Activated CD8-positive, alpha-beta memory T cell treated with anti-CD3 and anti-CD28 coated beads, Interleukin-2, amount 10 ng/mL, durations not matched to agents 7 days and 5 days (primary cell): ENCODE data around the gene PLEKHJ1. TPM values are rescaled to one million over a fixed set of nuclear protein-coding genes. Genes with fewer than 3 reads are reported as not detected.

Experiments
- ATAC-seq: fragments of 150-1000 bp; cut with Tn5 transposase; one replicate; pipeline ENCODE4 v1.10.0; 2021; ENCODE audit warnings: moderate library complexity
- CTCF ChIA-PET: fragments of 350-600 bp; sonication (Branson Sonifier 250); formaldehyde crosslinking; loops from one replicate; lab custom pipeline; 2021; ENCODE audit warnings: antibody characterized with exemption; lab: Charles Lee
- DNase-seq: peaks from one replicate; pipeline ENCODE4 v3.0.0-alpha.2; 2020
- H3K27ac Mint-ChIP-seq: one replicate; pipeline ENCODE4 v1.8.0; 2021; ENCODE audit warnings: mild to moderate bottlenecking, mixed read lengths
- H3K27me3 Mint-ChIP-seq: one replicate; pipeline ENCODE4 v1.8.0; 2021; ENCODE audit warnings: mixed read lengths
- H3K36me3 Mint-ChIP-seq: one replicate; pipeline ENCODE4 v1.8.0; 2021; ENCODE audit warnings: mild to moderate bottlenecking, mixed read lengths
- H3K4me1 Mint-ChIP-seq: one replicate; pipeline ENCODE4 v1.8.0; 2021; ENCODE audit warnings: mixed read lengths
- H3K4me3 Mint-ChIP-seq: one replicate; pipeline ENCODE4 v1.8.0; 2021; ENCODE audit warnings: mild to moderate bottlenecking, moderate library complexity, mixed read lengths
- H3K9me3 Mint-ChIP-seq: one replicate; pipeline ENCODE4 v1.8.0; 2022; ENCODE audit warnings: low read depth, mixed read lengths
- total RNA-seq, 2 experiments: library from RNA; stranded (reverse); gene quantifications; one replicate each; pipeline ENCODE4 v1.2.3, GENCODE V29; 2021

Gene PLEKHJ1
- total RNA-seq, 2 experiments from 2014 or later: 78.3 to 80.8 TPM

- DNase-seq: no peak
- no peak for ATAC-seq
- Mint-ChIP-seq H3K27me3 (peaks cover 24% of the 10 kb centered on the region), H3K4me3 (no peak overlapping the region), H3K9me3 (no peaks in the 10 kb centered on the region), H3K4me1 (peaks cover 6% of the 10 kb centered on the region), H3K27ac (no peak overlapping the region), H3K36me3 (peaks cover 2% of the 10 kb centered on the region)
- CTCF ChIA-PET: interaction anchor here (1.0 to 5.5 kb wide), 2 partner anchors 11 kb away, joined by 3 to 39 read pairs; partner anchors contain the start of gene SF3A2
These were observed 14.6 kb upstream of the PLEKHJ1 start for GRCh38 chr19:2250766-2251105.

DNA sequence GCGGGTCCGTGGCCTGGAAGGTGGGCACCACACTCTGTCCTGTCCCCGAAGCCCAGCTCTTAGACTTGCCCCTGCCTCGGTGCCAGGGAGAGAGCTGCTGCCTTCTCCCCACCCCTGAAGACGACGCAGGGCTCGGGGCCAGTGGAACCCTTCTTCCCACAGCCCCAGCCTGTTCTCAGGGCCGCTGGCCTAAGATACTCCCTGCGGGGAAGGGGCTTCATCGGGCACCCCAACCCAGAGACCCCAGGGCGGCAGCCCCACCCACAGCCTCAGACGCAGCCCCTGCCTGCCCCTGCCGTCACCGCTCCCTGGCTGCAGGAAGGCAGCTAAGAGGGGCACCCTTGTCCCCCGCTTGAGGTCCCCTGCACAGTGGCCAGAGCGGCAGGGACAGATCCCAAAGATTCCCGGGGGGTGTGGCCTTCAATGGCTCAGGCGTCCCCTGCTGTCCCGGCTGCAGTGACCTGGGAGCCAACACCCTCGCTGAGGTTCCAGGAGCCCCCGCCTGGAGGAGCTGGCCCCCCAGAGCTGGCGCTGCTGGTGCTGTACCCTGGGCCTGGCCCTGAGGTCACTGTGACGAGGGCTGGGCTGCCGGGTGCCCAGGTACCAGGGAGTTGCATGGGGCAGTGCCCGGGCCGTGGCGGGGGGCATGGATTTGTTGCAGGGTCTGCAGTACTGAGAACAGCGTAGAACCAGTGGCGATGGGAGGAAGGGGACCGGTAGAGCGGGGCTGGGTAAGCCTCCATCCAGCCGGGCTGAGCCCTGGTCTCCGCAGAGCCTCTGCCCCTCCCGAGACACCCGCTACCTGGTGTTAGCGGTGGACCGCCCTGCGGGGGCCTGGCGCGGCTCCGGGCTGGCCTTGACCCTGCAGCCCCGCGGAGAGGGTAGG lies 14.0 kb upstream of the PLEKHJ1 start:
- CTCF ChIA-PET: interaction anchor here (1.0 to 5.5 kb wide), 3 partner anchors 11 to 94 kb away, joined by 3 to 39 read pairs (median 6); partner anchors contain the start of gene SF3A2
- H3K9me3 Mint-ChIP-seq: no peaks in the 10 kb centered on the region
- ATAC-seq: peak; percentile 10

DNA sequence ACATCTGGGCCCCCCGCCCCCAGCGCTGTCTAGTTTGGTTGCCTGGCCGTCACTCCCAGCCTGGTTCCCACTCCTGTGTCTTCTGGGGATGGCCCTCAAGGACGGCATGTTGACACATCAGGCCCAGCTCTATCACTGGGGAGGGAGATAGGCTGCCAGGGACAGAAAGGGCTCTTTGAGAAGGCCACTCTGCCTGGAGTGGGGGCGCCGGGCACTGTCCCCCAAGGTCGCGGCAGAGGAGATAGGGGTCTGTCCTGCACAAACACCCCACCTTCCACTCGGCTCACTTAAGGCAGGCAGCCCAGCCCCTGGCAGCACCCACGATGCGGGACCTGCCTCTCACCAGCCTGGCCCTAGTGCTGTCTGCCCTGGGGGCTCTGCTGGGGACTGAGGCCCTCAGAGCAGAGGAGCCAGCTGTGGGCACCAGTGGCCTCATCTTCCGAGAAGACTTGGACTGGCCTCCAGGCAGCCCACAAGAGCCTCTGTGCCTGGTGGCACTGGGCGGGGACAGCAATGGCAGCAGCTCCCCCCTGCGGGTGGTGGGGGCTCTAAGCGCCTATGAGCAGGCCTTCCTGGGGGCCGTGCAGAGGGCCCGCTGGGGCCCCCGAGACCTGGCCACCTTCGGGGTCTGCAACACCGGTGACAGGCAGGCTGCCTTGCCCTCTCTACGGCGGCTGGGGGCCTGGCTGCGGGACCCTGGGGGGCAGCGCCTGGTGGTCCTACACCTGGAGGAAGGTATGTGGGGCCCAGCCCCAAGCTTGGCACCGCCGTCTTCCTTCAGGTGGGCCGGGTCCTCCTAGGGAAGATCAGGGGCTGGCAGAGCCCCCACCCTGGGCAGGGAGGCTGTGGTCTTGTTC lies 13.1 kb upstream of the PLEKHJ1 start, which contains the start of gene AMH:
AMH (plus strand) TSS at position 314 of the 857 bp plus-strand sequence; CDS start at position 324, 10 bp downstream.
- peaks cover 12% of the 10 kb centered on the region for H3K36me3 Mint-ChIP-seq
- H3K9me3 Mint-ChIP-seq: no peaks in the 10 kb centered on the region
- CTCF ChIA-PET: interaction anchor here (1.2 to 5.5 kb wide), 4 partner anchors 10 to 93 kb away, joined by 4 to 39 read pairs (median 5); partner anchors contain the start of gene SF3A2
- no peak within 1 kb of the TSS for H3K27ac Mint-ChIP-seq
- DNase-seq (no peak), ATAC-seq (no peak)
- H3K4me3 Mint-ChIP-seq: no peak within 1 kb of the TSS
- peaks cover 23% of the 10 kb centered on the region for H3K27me3 Mint-ChIP-seq
- peaks cover 6% of the 10 kb centered on the region for H3K4me1 Mint-ChIP-seq

More for the DNA sequence above, 14.0 kb upstream of the PLEKHJ1 start:
- H3K27me3 Mint-ChIP-seq: peaks cover 24% of the 10 kb centered on the region
- DNase-seq: no peak
- peaks cover 6% of the 10 kb centered on the region for H3K4me1 Mint-ChIP-seq
- H3K4me3 Mint-ChIP-seq: no peak overlapping the region
- peaks cover 5% of the 10 kb centered on the region for H3K36me3 Mint-ChIP-seq
- no peak overlapping the region for H3K27ac Mint-ChIP-seq

DNA sequence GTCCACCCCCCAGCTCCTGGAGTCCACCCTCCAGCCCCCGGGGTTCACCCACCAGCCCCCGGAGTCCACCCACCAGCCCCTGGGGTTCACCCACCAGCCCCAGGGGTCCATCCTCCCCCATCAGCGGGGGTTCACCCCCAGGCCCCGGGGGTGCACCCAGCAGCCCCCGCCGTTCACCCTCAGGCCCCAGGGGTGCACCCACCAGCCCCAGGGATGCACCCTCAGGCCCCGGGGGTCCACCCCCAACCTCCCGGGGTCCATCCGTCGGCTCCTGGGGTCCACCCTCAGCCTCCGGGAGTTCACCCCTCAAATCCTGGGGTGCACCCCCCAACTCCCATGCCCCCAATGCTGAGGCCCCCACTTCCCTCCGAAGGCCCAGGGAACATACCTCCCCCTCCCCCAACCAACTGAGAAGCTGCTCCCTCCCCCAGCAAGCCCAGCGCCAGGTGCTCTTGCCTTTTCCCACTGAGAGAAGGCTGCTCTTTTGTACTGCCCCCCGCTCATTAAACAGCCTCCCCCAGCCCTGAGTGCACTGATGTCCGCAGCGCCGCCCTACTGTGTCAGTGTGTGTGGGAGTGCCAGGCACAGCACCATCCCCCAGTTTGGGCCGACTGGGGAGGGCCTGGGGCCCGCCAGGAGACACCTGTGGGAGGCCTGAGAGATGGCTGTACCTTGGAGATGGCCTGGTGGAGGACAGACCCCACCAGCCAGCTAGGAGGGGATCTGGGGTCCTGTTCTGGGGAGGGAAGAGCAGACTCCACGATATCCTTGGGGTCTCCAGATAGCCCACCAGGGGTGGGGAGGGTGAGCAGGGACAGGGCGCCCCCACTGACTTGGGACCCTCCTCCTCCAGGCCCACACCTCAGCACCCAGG lies 12.2 kb upstream of the PLEKHJ1 start:
- CTCF ChIA-PET: interaction anchor here (0.6 to 1.5 kb wide), 3 partner anchors 13 to 406 kb away, joined by 3 to 4 read pairs (median 4); no protein-coding TSS in a partner anchor
- no peak overlapping the region for H3K4me3 Mint-ChIP-seq
- DNase-seq (no peak), ATAC-seq (no peak)
- H3K9me3 Mint-ChIP-seq: no peaks in the 10 kb centered on the region
- peaks cover 17% of the 10 kb centered on the region for H3K27me3 Mint-ChIP-seq
- H3K4me1 Mint-ChIP-seq: peaks cover 5% of the 10 kb centered on the region
- peaks cover 14% of the 10 kb centered on the region for H3K36me3 Mint-ChIP-seq
- H3K27ac Mint-ChIP-seq: no peak overlapping the region

DNA sequence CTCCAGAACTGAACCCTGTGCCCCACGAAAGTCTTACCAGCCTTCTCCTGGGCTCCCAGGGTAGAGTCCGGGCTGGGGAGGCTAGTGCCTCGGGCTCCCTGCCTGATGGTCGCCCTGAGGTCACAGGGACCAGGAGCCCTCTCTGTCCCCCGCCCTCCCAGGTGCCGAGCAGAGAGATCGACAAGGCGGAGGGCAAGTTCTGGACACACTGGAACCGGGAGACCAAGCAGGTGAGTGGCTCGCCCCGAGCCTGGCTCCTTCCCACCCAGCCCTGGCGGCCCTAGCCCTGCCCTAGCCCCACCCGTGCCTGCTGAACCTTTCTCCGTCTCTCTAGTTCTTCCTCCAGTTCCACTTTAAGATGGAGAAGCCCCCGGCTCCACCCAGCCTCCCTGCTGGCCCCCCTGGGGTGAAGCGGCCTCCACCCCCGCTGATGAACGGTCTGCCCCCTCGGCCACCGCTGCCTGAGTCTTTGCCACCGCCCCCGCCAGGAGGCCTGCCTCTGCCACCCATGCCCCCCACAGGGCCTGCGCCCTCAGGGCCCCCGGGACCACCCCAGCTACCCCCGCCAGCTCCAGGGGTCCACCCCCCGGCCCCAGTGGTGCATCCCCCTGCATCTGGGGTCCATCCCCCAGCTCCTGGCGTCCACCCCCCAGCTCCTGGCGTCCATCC lies 11.4 kb upstream of the PLEKHJ1 start:
- no peak overlapping the region for H3K27ac Mint-ChIP-seq
- ATAC-seq: no peak
- CTCF ChIA-PET: interaction anchor here (0.6 to 1.5 kb wide), 2 partner anchors 14 to 405 kb away, joined by 3 to 4 read pairs; no protein-coding TSS in a partner anchor
- H3K4me1 Mint-ChIP-seq: peaks cover 2% of the 10 kb centered on the region
- DNase-seq: no peak
- peaks cover 8% of the 10 kb centered on the region for H3K27me3 Mint-ChIP-seq
- no peaks in the 10 kb centered on the region for H3K9me3 Mint-ChIP-seq
- H3K4me3 Mint-ChIP-seq: no peak overlapping the region
- peaks cover 16% of the 10 kb centered on the region for H3K36me3 Mint-ChIP-seq

DNA sequence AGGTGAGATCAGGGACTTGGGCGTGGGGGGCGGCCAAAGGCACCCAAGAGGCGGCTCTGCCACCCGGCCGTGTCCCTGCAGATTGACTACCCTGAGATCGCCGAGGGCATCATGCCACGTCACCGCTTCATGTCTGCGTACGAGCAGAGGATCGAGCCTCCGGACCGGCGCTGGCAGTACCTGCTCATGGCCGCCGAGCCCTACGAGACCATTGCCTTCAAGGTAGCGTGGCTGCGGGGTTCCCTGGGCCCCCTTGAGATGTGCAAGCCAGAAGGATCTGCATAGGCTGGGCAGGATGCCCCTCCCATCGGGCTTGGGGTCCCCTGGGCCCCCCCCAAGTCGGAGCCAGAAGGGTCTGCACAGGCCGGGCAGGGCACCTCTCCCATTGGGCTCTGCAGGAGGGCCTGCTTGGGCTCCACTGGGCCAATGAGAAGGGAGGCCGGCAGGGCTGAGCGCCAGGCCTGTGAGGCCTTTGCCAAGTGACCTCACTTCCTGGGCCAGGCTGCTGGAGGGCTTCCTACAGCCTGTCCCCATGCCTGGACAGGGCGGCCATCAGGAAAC lies 10.8 kb upstream of the PLEKHJ1 start:
- Mint-ChIP-seq H3K27me3 (peaks cover 4% of the 10 kb centered on the region), H3K27ac (no peak overlapping the region), H3K36me3 (peaks cover 16% of the 10 kb centered on the region), H3K4me1 (peaks cover 8% of the 10 kb centered on the region), H3K4me3 (no peak overlapping the region), H3K9me3 (no peaks in the 10 kb centered on the region)
- CTCF ChIA-PET: no interaction called here
- DNase-seq (no peak), ATAC-seq (no peak)

DNA sequence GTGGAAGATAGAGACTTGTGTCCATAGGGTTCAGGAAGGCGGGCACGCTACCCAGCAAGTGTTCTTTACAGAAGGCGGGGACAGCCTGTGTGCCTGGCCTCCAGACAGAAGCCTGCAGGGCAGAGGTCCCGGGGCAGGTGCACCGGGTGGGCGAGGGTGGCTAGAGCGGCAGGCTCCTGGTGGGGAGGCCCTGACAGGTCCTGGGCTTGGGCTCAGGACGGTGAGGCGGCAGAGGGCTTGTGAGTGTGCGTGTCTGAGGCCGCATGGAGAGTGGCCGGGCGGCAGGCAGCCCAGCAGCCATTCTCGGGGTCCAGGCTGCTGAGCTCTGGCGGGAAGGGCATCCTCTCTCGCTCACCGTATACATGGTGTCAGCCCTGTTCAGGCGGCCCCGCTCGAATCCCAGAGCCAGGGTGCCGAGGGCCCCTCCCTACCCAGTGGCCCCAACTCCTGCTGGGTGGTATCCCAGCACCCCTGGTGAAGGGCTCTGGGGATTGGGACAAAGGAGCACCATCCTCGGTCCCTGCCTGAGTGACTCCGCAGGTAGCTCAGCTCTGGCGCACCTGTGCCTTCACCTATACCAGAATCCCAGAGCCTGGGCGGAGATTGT lies 10.0 kb upstream of the PLEKHJ1 start:
- Mint-ChIP-seq H3K4me3 (no peak overlapping the region), H3K27me3 (no peaks in the 10 kb centered on the region), H3K27ac (no peak overlapping the region), H3K36me3 (peaks cover 20% of the 10 kb centered on the region), H3K9me3 (no peaks in the 10 kb centered on the region), H3K4me1 (peaks cover 15% of the 10 kb centered on the region)
- CTCF ChIA-PET: no interaction called here
- ATAC-seq: no peak
- DNase-seq: no peak

GRCh38 chr19:2245273-2245672 lies 9.1 kb upstream of the PLEKHJ1 start:
- no peak overlapping the region for H3K27ac Mint-ChIP-seq
- CTCF ChIA-PET: interaction anchor here (1.0 kb wide), 1 partner anchor 90 kb away, joined by 3 read pairs; no protein-coding TSS in a partner anchor
- H3K4me3 Mint-ChIP-seq: no peak overlapping the region
- DNase-seq (no peak), ATAC-seq (no peak)
- H3K4me1 Mint-ChIP-seq: peaks cover 24% of the 10 kb centered on the region
- peaks cover 28% of the 10 kb centered on the region for H3K36me3 Mint-ChIP-seq
- H3K9me3 Mint-ChIP-seq: no peaks in the 10 kb centered on the region
- H3K27me3 Mint-ChIP-seq: no peaks in the 10 kb centered on the region

GRCh38 chr19:2244486-2244885 lies 8.4 kb upstream of the PLEKHJ1 start:
- H3K4me3 Mint-ChIP-seq: no peak overlapping the region
- no peaks in the 10 kb centered on the region for H3K27me3 Mint-ChIP-seq
- H3K36me3 Mint-ChIP-seq: peaks cover 33% of the 10 kb centered on the region
- CTCF ChIA-PET: interaction anchor here (1.0 kb wide), 1 partner anchor 89 kb away, joined by 3 read pairs; no protein-coding TSS in a partner anchor
- DNase-seq: no peak
- H3K9me3 Mint-ChIP-seq: no peaks in the 10 kb centered on the region
- H3K4me1 Mint-ChIP-seq: peaks cover 29% of the 10 kb centered on the region
- H3K27ac Mint-ChIP-seq: no peak overlapping the region
- no peak for ATAC-seq

DNA sequence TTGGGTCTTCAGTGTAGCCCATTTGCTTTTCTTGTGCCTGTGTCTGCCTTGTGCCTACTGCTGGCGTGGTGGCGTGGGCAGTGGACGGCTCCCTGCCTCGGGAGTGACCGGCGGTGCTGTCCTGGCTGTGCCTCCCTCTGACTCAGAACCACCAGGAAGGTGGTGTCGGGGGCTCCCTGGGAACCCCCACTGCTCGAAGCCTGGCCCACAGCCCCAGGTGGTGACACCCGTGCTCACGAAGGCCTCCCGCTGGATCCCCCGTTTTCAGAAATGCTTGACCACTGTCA lies 7.9 kb upstream of the PLEKHJ1 start:
- no peak for ATAC-seq
- Mint-ChIP-seq H3K4me3 (no peak overlapping the region), H3K27me3 (no peaks in the 10 kb centered on the region), H3K4me1 (peaks cover 32% of the 10 kb centered on the region), H3K9me3 (no peaks in the 10 kb centered on the region), H3K27ac (no peak overlapping the region), H3K36me3 (peaks cover 35% of the 10 kb centered on the region)
- DNase-seq: no peak
- CTCF ChIA-PET: interaction anchor here (1.3 kb wide), 1 partner anchor 14 kb away, joined by 3 read pairs; no protein-coding TSS in a partner anchor

- Mint-ChIP-seq H3K27ac (no peak overlapping the region), H3K36me3 (peaks cover 38% of the 10 kb centered on the region), H3K4me3 (no peak overlapping the region), H3K4me1 (peaks cover 37% of the 10 kb centered on the region), H3K9me3 (no peaks in the 10 kb centered on the region), H3K27me3 (no peaks in the 10 kb centered on the region)
- ATAC-seq (no peak), DNase-seq (no peak)
- CTCF ChIA-PET: interaction anchor here (1.3 kb wide), 1 partner anchor 15 kb away, joined by 3 read pairs; no protein-coding TSS in a partner anchor
These were observed 7.4 kb upstream of the PLEKHJ1 start for GRCh38 chr19:2243274-2244124.
